SU-DHL-6 (cell line): Measurements from ENCODE around the gene ALKBH5.

Source experiments
- EZH2phosphoT487 ChIP-seq: fragments of 200-600 bp; sonication (generic), shearing (Covaris generic); conservative IDR thresholded peaks from 2 replicates; pipeline ENCODE4 v1.6.1; 2018; ENCODE audit warnings: mild to moderate bottlenecking, antibody characterized with exemption, low read length, moderate library complexity, mixed read lengths
- TF ChIP-seq, protein P1 (sequence below): fragments of 200-600 bp; sonication (generic); IDR thresholded peaks from one replicate; pipeline ENCODE4 v1.5.1; 2017; ENCODE audit warnings: antibody characterized with exemption, mild to moderate bottlenecking, low read length, moderate library complexity; ENCODE audit not compliant: insufficient read depth, poor library complexity, severe bottlenecking

GRCh38 chr17:18224053-18224386, 40.4 kb downstream of the ALKBH5 start:
- TF ChIP-seq EZH2phosphoT487: no peak
- TF ChIP-seq, protein P1, sequence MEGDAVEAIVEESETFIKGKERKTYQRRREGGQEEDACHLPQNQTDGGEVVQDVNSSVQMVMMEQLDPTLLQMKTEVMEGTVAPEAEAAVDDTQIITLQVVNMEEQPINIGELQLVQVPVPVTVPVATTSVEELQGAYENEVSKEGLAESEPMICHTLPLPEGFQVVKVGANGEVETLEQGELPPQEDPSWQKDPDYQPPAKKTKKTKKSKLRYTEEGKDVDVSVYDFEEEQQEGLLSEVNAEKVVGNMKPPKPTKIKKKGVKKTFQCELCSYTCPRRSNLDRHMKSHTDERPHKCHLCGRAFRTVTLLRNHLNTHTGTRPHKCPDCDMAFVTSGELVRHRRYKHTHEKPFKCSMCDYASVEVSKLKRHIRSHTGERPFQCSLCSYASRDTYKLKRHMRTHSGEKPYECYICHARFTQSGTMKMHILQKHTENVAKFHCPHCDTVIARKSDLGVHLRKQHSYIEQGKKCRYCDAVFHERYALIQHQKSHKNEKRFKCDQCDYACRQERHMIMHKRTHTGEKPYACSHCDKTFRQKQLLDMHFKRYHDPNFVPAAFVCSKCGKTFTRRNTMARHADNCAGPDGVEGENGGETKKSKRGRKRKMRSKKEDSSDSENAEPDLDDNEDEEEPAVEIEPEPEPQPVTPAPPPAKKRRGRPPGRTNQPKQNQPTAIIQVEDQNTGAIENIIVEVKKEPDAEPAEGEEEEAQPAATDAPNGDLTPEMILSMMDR: no peak
